HG03442 (cell line): ENCODE measurements around the gene SPINK7.
"Not testable (repeated sequence)": the region's sequence is repeated elsewhere in the genome, so short reads cannot be mapped to it uniquely, and the experiment has no call there.

Source experiments
- ATAC-seq: cut with Tn5 transposase; IDR thresholded peaks from one replicate; pipeline ENCODE4 v1.9.1; 2021; ENCODE audit warnings: mild to moderate bottlenecking, moderate library complexity; ENCODE audit not compliant: unreplicated experiment

The SPINK7 gene

GRCh38 chr5:148312153-148312552 is at the start of gene SPINK7:
Gene SPINK7, plus strand, starts transcription at chr5:148312423. Its CDS starts 61 bp downstream, at chr5:148312484.
- no peak for ATAC-seq

DNA sequence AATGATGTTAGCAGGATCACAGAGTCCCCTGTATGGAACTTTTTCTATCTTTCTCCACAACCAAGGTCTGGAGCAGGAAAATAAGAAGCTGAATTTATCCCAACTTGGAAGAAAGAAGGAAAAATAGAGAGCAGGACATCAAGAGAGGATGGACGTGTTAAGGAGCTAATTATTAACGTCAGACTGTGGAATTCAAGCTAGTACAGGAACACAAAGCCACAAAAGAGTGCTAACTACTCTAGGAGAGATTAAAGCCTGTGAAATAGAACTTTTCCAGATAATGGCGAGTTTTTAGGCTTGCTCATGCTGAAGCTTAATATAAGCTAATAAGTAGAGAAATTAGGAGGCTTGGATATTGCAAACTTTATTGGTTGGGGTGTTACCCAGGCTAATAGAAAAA is 44.3 kb upstream of the SPINK7 start:
- no peak for ATAC-seq

DNA sequence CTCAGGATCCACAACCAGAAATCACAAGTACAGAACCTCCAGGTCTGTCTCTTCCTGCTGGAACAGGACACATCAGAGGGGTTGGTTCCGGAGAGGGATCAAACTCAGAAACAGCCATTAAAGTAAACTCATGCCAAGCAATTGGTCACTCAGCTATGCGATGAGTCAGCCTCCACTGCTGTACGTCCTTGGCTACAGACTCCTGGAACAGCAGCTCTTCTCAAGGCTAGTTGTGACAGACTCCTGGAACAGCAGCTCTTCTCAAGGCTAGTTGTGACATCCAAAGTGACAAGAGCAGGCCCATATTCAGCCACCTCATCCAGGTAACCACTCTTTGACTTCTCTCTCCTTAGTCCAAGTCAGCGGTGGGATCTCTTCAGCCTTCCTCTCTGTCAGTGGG is 43.7 kb upstream of the SPINK7 start, which contains the start of gene SPINK13:
Gene SPINK13, plus strand, starts transcription at position 229 of the 400 bp plus-strand sequence. CDS start 1,279 bp downstream, outside the sequence.
- no peak for ATAC-seq

- not testable (repeated sequence) for ATAC-seq
Observed at GRCh38 chr5:148275129-148275528, 37.1 kb upstream of the SPINK7 start.

GRCh38 chr5:148280893-148281292 is 31.3 kb upstream of the SPINK7 start:
- not testable (repeated sequence) for ATAC-seq

DNA sequence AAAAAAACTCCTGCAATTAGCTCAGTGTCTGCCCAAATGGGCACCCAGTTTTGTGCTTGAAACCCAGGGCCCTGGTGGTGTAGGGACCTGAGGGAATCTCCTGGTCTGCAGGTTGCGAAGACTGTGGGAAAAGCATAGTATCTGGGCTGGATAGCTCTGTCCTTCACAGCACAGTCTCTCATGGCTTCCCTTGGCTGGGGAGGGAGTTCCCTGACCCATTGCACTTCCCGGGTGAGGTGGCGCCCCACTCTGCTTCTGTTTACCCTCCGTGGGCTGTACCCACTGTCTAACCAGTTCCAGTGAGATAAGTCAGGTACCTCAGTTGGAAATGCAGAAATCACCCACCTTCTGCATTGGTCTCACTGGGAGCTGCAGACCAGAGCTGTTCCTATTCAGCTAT is 30.9 kb upstream of the SPINK7 start:
- not testable (repeated sequence) for ATAC-seq

DNA sequence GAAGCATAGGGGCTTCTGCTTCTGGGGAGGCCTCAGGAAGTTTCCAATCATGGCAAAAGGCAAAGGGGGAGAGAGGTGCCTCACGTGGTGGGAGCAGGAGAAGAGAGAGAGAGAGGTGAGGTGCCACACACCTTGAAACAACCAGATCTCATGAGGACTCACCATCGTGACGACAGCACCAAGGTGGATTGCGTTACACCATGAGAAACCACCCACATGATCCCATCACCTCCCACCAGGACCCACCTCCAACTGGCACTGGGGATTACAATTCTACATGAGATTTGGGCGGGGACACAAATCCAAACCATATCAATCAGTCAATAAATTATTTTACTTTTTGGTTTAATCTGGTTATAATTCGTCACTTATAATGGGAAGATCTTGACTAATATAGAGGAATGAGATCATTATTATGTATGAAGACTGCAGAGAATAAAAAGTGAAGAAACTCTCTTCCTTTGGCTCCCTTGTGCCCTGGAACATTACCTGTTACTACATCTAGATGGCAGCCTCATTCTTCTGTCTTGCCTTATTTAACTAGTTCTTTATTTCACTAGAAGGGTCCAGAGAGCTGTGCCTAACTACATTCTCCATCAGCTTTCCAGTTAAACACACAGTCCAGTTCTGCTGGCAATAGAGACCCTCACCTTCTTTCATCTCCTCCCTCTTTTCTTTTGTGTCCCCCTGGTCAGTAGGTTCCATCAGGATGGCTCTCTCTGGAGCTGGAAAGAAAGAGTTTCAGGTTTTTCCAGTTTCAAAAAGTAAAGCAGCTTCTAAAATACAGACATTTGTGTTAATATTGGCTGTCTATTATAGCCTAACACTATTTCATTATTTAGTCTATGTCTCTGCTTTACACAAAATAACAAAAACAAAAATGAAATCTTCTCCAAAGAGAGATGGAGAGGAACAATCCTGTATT is 21.7 kb upstream of the SPINK7 start:
- peak; percentile 50 for ATAC-seq

DNA sequence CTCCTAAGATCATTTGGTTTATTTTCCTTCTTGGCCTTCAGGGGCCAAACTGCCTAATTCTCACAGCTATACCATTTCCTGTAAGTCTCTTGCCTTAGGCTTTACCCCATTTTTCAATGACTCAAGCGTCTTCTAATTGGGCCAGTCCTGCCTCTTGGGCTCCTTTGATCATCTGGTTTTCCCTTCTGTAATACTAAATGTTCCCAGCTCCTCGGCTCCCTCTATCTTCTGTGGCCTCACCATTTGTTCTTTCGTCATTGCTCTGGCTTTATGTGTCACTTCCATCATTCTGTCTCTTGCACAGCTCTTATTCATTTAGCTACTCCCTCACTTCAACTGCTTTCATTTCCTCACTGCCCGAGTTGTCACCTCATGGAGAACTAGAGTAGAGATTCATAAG is 14.5 kb upstream of the SPINK7 start:
- no peak for ATAC-seq

- no peak for ATAC-seq
Observed at GRCh38 chr5:148306446-148306845, 5.8 kb upstream of the SPINK7 start.

GRCh38 chr5:148309019-148309418 is 3.2 kb upstream of the SPINK7 start:
- ATAC-seq: no peak

- ATAC-seq: no peak
Observed at GRCh38 chr5:148309746-148310145, 2.5 kb upstream of the SPINK7 start.

GRCh38 chr5:148311484-148311883 is 739 bp upstream of the SPINK7 start:
- no peak for ATAC-seq

DNA sequence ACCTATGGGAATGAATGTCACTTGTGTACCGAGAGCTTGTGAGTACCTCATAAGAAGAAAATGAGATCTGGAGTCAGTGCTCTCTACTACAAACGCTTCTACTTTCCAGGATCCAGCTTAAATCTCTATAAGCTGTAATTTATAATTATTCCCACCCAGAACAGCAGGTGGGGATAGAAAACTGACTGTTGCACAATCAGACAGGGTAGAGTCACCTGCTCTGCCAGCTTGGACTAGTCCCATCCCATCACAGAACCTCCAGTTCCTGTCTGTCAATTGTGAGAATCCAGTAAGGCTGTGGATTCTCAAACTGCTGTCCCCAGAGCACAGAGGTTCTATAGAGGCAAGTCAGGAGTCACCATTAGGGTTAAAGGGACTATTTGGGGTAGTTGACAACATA is 2.0 kb downstream of the SPINK7 start:
- ATAC-seq: no peak

- ATAC-seq: no peak
Observed at GRCh38 chr5:148314731-148315130, 2.5 kb downstream of the SPINK7 start.

GRCh38 chr5:148320011-148320963 is 8.1 kb downstream of the SPINK7 start:
- not testable (repeated sequence) for ATAC-seq

GRCh38 chr5:148333262-148333849 is 21.1 kb downstream of the SPINK7 start:
- ATAC-seq: no peak

GRCh38 chr5:148335259-148335658 is 23.0 kb downstream of the SPINK7 start, which contains the start of gene SPINK9:
Gene SPINK9, plus strand, starts transcription at chr5:148335559. Its CDS starts 55 bp downstream, at chr5:148335614.
- no peak for ATAC-seq

- ATAC-seq: peak; percentile 85
Observed at GRCh38 chr5:148336704-148337435, 24.6 kb downstream of the SPINK7 start.

DNA sequence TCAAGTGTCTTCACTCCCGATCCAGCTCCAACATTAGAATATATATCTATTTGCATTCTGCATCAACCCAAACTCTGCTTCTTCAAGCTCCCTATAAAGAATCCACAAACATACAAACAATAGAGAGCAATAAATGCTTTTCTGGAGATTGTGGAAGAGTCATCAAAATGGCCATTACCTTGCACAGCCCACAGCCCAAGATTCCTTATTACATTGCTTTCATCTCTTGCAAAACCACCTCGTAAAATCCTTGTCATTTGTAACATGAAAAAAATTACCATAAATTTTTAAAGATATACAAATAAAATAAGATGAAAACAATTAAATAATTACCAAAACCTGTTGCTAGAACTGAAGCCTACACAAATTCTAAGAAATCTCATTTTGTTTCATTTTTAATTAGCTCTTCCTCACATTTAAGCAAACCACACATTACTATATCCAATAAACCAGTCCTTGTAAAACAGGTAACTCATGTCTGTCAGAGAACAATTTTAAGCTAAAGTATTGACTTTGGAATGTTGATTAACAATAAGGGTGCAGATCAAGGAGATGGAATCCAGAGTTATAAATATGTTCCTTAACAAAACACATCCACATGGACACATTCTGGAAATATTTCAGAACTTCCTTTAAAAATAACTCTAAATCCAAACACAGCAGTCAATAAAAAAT is 30.3 kb downstream of the SPINK7 start:
- no peak for ATAC-seq

- ATAC-seq: no peak
Observed at GRCh38 chr5:148343046-148343407, 30.8 kb downstream of the SPINK7 start.
